Measurements from ENCODE around the gene SCART1. TPM values are rescaled to one million over a fixed set of nuclear protein-coding genes. Genes with fewer than 3 reads are reported as not detected.

SCART1 gene
- total RNA-seq, 1 experiment from 2014 or later = 0.50 TPM

GRCh38 chr10:133405844-133406527, 47.8 kb upstream of the SCART1 start:
- H3K27ac Mint-ChIP-seq = no peak overlapping the region
- peaks cover 8 to 14% of the 10 kb centered on the region in 2 experiments; a peak in 4 of 5 replicates for H3K9me3 Mint-ChIP-seq
- Histone ChIP-seq H2BK12ac (ENCODE audit: insufficient read length, low read depth, low read length) (no peak overlapping the region), H3K4me2 (ENCODE audit: insufficient read depth, insufficient read length, low read length) (no peak overlapping the region), H4K8ac (replicated peaks; ENCODE audit: insufficient read length, low read depth, low read length) (no peak overlapping the region), H2AK5ac (ENCODE audit: insufficient read length, low read length) (no peak overlapping the region), H3K23me2 (ENCODE audit: insufficient read length, low read depth, low read length, poor library complexity, severe bottlenecking) (no peaks in the 10 kb centered on the region), H3K9me3 (ENCODE audit: control insufficient read depth, low read depth, low read length) (no peaks in the 10 kb centered on the region), H3K79me1 (ENCODE audit: insufficient read depth, low read depth, low read length, poor library complexity, severe bottlenecking) (peaks cover 2% of the 10 kb centered on the region), H2AFZ (ENCODE audit: low read length) (no peak overlapping the region), H3K14ac (ENCODE audit: insufficient read depth, low read length) (no peak overlapping the region), H2BK120ac (ENCODE audit: low read depth, low read length, poor library complexity, severe bottlenecking) (no peak overlapping the region), H3K18ac (ENCODE audit: insufficient read length, low read depth, low read length) (no peak overlapping the region), H3T11ph (ENCODE audit: low read length) (no peak overlapping the region), H3K9ac (ENCODE audit: extremely low read depth, insufficient read length, low read length) (no peak overlapping the region), H2BK20ac (ENCODE audit: low read depth, low read length, poor library complexity, severe bottlenecking) (no peak overlapping the region), H3K4ac (ENCODE audit: low read depth, low read length) (no peak overlapping the region), H4K20me1 (ENCODE audit: control insufficient read depth, insufficient read depth, insufficient read length) (no peaks in the 10 kb centered on the region), H3K27ac (ENCODE audit: insufficient read length, low read depth, low read length) (no peak overlapping the region), H2BK15ac (ENCODE audit: low read depth, low read length) (no peak overlapping the region), H3K23ac (ENCODE audit: insufficient read length, low read depth, low read length) (no peak overlapping the region), H3K27me3 (ENCODE audit: insufficient read depth, low read length) (no peaks in the 10 kb centered on the region), H3K56ac (ENCODE audit: insufficient read length, low read depth, low read length) (no peak overlapping the region), H2BK5ac (ENCODE audit: insufficient read length, low read length) (no peak overlapping the region), H3K79me2 (ENCODE audit: insufficient read depth, low read length) (peaks cover 3% of the 10 kb centered on the region; the same call in 1 of the 2 replicates), H4K91ac (ENCODE audit: insufficient read length, low read depth, low read length) (no peak overlapping the region), H4K5ac (ENCODE audit: insufficient read length, low read depth, low read length) (no peak overlapping the region), H3K4me1 (ENCODE audit: insufficient read depth, low read length) (no peaks in the 10 kb centered on the region)
- DNase-seq = no peak
- no peak for TF ChIP-seq CTCF (conservative IDR thresholded peaks at IDR 0.05)
- no peaks in the 10 kb centered on the region for H3K4me1 Mint-ChIP-seq
- no peaks in the 10 kb centered on the region for H3K27me3 Mint-ChIP-seq (ENCODE audit: low read depth)
- H3K36me3 Mint-ChIP-seq (ENCODE audit: insufficient read depth in 1 of 3, low read depth in 3 of 3) = peaks cover 73 to 95% (median 86%) of the 10 kb centered on the region in 3 experiments
- H3K4me3 Mint-ChIP-seq = no peak overlapping the region
- WGBS (ENCODE audit: extremely low coverage, insufficient read length, low lambda C conversion rate) = no CpG with 5 or more reads among the region's 8 CpGs

Measured in H9 (cell line).